OCI-LY7 (cell line): ENCODE measurements around the gene TIGD6. TPM values are rescaled to one million over a fixed set of nuclear protein-coding genes. Genes with fewer than 3 reads are reported as not detected.

ENCODE experiments used
- Bru-seq: library from RNA; stranded (reverse); fragments of 400-500 nt; gene quantifications from one replicate; lab custom pipeline; 2021; lab: Mats Ljungman, UMichigan
- BruChase-seq, 2 experiments: library from RNA; stranded (reverse); fragments of 400-500 nt; gene quantifications; one replicate each; lab custom pipeline; 2021; lab: Mats Ljungman, UMichigan
- BruUV-seq: library from RNA; stranded (reverse); fragments of 400-500 nt; replicated peaks from 2 replicates; lab custom pipeline; 2021; lab: Mats Ljungman, UMichigan
- CTCF ChIA-PET: fragments of 300-600 bp; sonication (Branson Sonifier 250); formaldehyde crosslinking; loops from one replicate; lab custom pipeline; 2022; ENCODE audit warnings: antibody characterized with exemption; ENCODE audit not compliant: unreplicated experiment; lab: Charles Lee
- POLR2A ChIA-PET: fragments of 300-600 bp; sonication (Branson Sonifier 250); formaldehyde crosslinking; loops from one replicate; lab custom pipeline; 2022; ENCODE audit warnings: antibody characterized with exemption; lab: Charles Lee
- DNase-seq: peaks from one replicate; pipeline ENCODE4 v3.0.0-alpha.2; 2015; ENCODE audit warnings: low spot score
- H2AFZ ChIP-seq: fragments of 200-600 bp; sonication (generic), shearing (Covaris generic); 2 replicates; pipeline ENCODE4 v1.6.1; 2014; ENCODE audit warnings: mild to moderate bottlenecking, antibody characterized with exemption, low read length, moderate library complexity
- H3K27ac ChIP-seq: fragments of 200-600 bp; sonication (generic); 2 replicates; pipeline ENCODE4 v1.5.1; 2014; ENCODE audit warnings: mixed run types, low read depth, mild to moderate bottlenecking, moderate library complexity, low read length, inconsistent platforms; ENCODE audit not compliant: poor library complexity, severe bottlenecking
- H3K36me3 ChIP-seq: fragments of 200-600 bp; sonication (generic); 2 replicates; pipeline ENCODE4 v1.6.1; 2014; ENCODE audit warnings: mild to moderate bottlenecking, antibody characterized with exemption, low read length, moderate library complexity, mixed read lengths; ENCODE audit not compliant: insufficient read depth
- H3K4me1 ChIP-seq: fragments of 200-600 bp; sonication (generic); 2 replicates; pipeline ENCODE4 v1.5.1; 2014; ENCODE audit warnings: mild to moderate bottlenecking, low read length; ENCODE audit not compliant: insufficient read depth, poor library complexity, severe bottlenecking
- H3K4me2 ChIP-seq: fragments of 200-600 bp; sonication (generic); 2 replicates; pipeline ENCODE4 v1.6.1; 2014; ENCODE audit warnings: mild to moderate bottlenecking, low read length
- H3K4me3 ChIP-seq: fragments of 200-600 bp; sonication (generic); 2 replicates; pipeline ENCODE4 v1.5.1; 2014; ENCODE audit warnings: mild to moderate bottlenecking, low read depth, low read length; ENCODE audit not compliant: poor library complexity, severe bottlenecking
- H3K79me2 ChIP-seq: fragments of 200-600 bp; sonication (generic); 2 replicates; pipeline ENCODE4 v1.6.1; 2016; ENCODE audit warnings: low read depth, mild to moderate bottlenecking, low read length, moderate library complexity, mixed read lengths; ENCODE audit not compliant: insufficient read depth
- H3K9me2 ChIP-seq: fragments of 200-600 bp; sonication (generic); 2 replicates; pipeline ENCODE4 v1.6.1; 2016; ENCODE audit warnings: mild to moderate bottlenecking, low read length, mixed read lengths; ENCODE audit not compliant: insufficient read depth
- H3K9me3 ChIP-seq: fragments of 200-600 bp; sonication (generic); 2 replicates; pipeline ENCODE4 v1.6.1; 2014; ENCODE audit warnings: mild to moderate bottlenecking, mixed run types, low read length, mixed read lengths
- H4K20me1 ChIP-seq: fragments of 200-600 bp; sonication (generic); 2 replicates; pipeline ENCODE4 v1.6.1; 2014; ENCODE audit warnings: mild to moderate bottlenecking, antibody characterized with exemption, low read length, moderate library complexity, mixed read lengths; ENCODE audit not compliant: insufficient read depth
- EZH2phosphoT487 ChIP-seq: fragments of 200-600 bp; sonication (generic); IDR thresholded peaks from 2 replicates; pipeline ENCODE4 v1.6.1; 2018; ENCODE audit warnings: low read depth, borderline replicate concordance, mild to moderate bottlenecking, mixed run types, antibody characterized with exemption, low read length, moderate library complexity, mixed read lengths
- intact Hi-C: fragments of 100-400 bp; cut with micrococcal nuclease; formaldehyde crosslinking; loops from one replicate; pipeline ENCODE4 v1.10.0; 2022; ENCODE audit not compliant: unreplicated experiment
- long read RNA-seq: library from polyadenylated mRNA; stranded (forward); transcript quantifications from one replicate; pipeline ENCODE4 v2.0.0, GENCODE V29; 2022
- total RNA-seq, 2 experiments: library from RNA; depleted of rRNA in 1 of 2; stranded (reverse); fragments of >200 nt in 1 of 2; shearing (Covaris generic) in 1 of 2; gene quantifications; 2 replicates each; pipeline ENCODE4 v1.2.3, GENCODE V29; 2014 to 2022
- TF ChIP-seq, protein P1 (sequence below): fragments of 200-600 bp; sonication (generic); conservative IDR thresholded peaks from 2 replicates; pipeline ENCODE4 v1.5.1; 2014; ENCODE audit warnings: mild to moderate bottlenecking, antibody characterized with exemption, low read length, moderate library complexity, mixed read lengths

TIGD6 gene
- total RNA-seq (2014; rRNA removed; shearing (Covaris generic)) (3.4 and 5.4 TPM in 2 replicates), total RNA-seq (2022) (4.6 and 6.5 TPM in 2 replicates), Bru-seq, nascent RNA (percentile 58 among the genes with signal in this experiment), BruChase-seq, experiment 1, labeled RNA remaining after a 6-hour chase (percentile 44 among the genes with signal in this experiment), BruChase-seq, experiment 2, labeled RNA remaining after a 2-hour chase (percentile 45 among the genes with signal in this experiment)
- long read RNA-seq, full-length matches to known transcripts, result 6 of 9 reads
- long read RNA-seq, partial matches to known transcripts, result 0 of 9 reads
- long read RNA-seq, other reads (novel, unspliced or antisense), result 3 of 9 reads

DNA sequence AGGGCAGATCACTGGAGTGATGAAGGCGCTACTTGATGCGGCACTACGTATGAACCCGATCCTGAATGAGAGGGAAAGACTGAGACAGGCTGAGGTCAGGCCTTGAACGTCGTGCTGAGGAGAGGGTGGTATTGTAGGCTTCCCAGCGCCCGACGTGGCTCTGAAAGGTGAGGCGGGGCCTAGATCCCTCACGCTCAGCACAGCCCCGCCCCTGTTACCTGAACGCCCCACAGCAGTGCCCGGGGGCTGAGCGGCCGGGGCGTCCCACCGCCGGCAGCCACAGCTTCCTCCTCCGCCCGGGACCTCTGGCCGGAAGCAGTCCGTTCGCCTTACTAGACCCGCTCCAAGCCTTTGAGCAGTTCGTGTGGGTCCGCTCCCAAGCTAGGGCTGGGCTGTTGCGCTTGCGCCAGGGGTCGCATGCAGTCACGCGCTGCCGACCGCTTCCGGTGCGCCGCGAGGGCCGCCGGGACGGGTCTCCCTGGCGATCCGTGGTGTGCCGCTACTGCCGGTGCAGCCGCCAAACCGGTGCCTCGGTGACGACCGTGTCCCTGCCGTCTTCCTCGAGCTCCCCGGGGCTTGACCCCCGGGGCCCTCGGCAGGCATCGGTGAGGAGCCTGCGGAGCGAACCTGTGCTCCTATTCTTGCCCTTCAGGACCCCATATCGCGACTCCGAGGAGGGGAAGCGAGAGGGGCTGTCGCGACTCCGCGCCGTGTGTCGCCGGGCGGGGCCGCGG, at the start of gene TIGD6, which contains the start of gene HMGXB3:
Gene TIGD6, minus strand, starts transcription at position 399 of the 734 bp plus-strand sequence. CDS start 4,306 bp downstream, outside the sequence.
Gene HMGXB3, plus strand, starts transcription at position 484 of the 734 bp plus-strand sequence. CDS start 4,114 bp downstream, outside the sequence.
- ChIA-PET CTCF (no interaction called here), POLR2A (interaction anchor here (0.6 to 1.5 kb wide), 5 partner anchors 21 to 654 kb away, joined by 3 to 4 read pairs (median 3); no protein-coding TSS in a partner anchor)
- intact Hi-C loops, result loop anchor here (2.0 to 5.0 kb wide), 4 partner anchors 40 to 656 kb away; partner anchors contain the start of genes CSNK1A1, GRPEL2, PPARGC1B and SLC26A2
- Histone ChIP-seq H4K20me1 (peaks cover 10% of the 10 kb centered on the region; the same call in 1 of the 2 replicates), H3K4me1 (peaks cover 27% of the 10 kb centered on the region), H3K27ac (peak within 1 kb of the TSS; percentile 66), H3K36me3 (peaks cover 29% of the 10 kb centered on the region), H3K79me2 (peaks cover 44% of the 10 kb centered on the region), H3K4me3 (peak within 1 kb of the TSS; percentile 83), H3K9me2 (no peaks in the 10 kb centered on the region), H3K9me3 (no peaks in the 10 kb centered on the region), H2AFZ (peak within 1 kb of the TSS; percentile 77), H3K4me2 (peak within 1 kb of the TSS; percentile 85)
- no TSS peak for BruUV-seq
- TF ChIP-seq, protein P1, sequence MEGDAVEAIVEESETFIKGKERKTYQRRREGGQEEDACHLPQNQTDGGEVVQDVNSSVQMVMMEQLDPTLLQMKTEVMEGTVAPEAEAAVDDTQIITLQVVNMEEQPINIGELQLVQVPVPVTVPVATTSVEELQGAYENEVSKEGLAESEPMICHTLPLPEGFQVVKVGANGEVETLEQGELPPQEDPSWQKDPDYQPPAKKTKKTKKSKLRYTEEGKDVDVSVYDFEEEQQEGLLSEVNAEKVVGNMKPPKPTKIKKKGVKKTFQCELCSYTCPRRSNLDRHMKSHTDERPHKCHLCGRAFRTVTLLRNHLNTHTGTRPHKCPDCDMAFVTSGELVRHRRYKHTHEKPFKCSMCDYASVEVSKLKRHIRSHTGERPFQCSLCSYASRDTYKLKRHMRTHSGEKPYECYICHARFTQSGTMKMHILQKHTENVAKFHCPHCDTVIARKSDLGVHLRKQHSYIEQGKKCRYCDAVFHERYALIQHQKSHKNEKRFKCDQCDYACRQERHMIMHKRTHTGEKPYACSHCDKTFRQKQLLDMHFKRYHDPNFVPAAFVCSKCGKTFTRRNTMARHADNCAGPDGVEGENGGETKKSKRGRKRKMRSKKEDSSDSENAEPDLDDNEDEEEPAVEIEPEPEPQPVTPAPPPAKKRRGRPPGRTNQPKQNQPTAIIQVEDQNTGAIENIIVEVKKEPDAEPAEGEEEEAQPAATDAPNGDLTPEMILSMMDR, result no peak
- TF ChIP-seq EZH2phosphoT487, result no peak
- DNase-seq, result peak; percentile 96

DNA sequence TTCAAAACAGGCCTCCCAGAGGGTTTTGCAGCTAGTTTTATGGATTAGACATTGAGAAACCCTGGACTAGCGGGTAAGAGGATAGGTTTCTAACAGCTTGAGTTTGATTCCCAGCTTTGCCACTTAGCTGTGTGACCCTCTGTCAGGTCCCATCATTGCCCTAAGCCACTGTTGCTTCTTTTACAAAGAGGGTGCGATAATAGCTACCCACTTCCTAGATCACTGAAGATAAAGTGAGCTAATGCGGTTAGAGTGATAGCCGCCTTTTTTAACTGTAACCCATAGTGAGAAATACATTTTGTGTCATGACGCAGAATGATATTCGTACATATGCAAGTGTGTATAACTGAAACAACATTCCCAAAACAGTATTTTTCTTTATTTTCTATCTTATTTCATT, 45.6 kb upstream of the TIGD6 start:
- no peaks in the 10 kb centered on the region for H3K4me1 ChIP-seq
- H3K36me3 ChIP-seq, result peaks cover 97% of the 10 kb centered on the region
- no peak overlapping the region for H2AFZ ChIP-seq
- intact Hi-C loops, result no loop called here
- H4K20me1 ChIP-seq, result no peaks in the 10 kb centered on the region; the same call in 1 of the 2 replicates
- no TSS peak for BruUV-seq
- no peaks in the 10 kb centered on the region for H3K9me3 ChIP-seq
- no peaks in the 10 kb centered on the region for H3K79me2 ChIP-seq
- H3K4me3 ChIP-seq, result no peak overlapping the region
- no peak overlapping the region for H3K4me2 ChIP-seq
- CTCF ChIA-PET, result no interaction called here
- no peak overlapping the region for H3K27ac ChIP-seq
- POLR2A ChIA-PET, result interaction anchor here (1.2 to 1.8 kb wide), 3 partner anchors 11 to 28 kb away, joined by 3 to 6 read pairs (median 3); no protein-coding TSS in a partner anchor
- TF ChIP-seq, protein P1, result no peak
- TF ChIP-seq EZH2phosphoT487, result no peak
- DNase-seq, result no peak
- no peaks in the 10 kb centered on the region for H3K9me2 ChIP-seq
